ENCODE data around the gene CACNA1I.

GRCh38 chr22:39545386-39546365 is 24.9 kb upstream of the CACNA1I start:
- TF ChIP-seq, protein P1, sequence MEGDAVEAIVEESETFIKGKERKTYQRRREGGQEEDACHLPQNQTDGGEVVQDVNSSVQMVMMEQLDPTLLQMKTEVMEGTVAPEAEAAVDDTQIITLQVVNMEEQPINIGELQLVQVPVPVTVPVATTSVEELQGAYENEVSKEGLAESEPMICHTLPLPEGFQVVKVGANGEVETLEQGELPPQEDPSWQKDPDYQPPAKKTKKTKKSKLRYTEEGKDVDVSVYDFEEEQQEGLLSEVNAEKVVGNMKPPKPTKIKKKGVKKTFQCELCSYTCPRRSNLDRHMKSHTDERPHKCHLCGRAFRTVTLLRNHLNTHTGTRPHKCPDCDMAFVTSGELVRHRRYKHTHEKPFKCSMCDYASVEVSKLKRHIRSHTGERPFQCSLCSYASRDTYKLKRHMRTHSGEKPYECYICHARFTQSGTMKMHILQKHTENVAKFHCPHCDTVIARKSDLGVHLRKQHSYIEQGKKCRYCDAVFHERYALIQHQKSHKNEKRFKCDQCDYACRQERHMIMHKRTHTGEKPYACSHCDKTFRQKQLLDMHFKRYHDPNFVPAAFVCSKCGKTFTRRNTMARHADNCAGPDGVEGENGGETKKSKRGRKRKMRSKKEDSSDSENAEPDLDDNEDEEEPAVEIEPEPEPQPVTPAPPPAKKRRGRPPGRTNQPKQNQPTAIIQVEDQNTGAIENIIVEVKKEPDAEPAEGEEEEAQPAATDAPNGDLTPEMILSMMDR (conservative IDR thresholded peaks at IDR 0.05; ENCODE audit: low read depth, low read length), result no peak
- TF ChIP-seq EZH2 (IDR thresholded peaks at IDR 0.05; ENCODE audit: borderline replicate concordance, low read depth, low read length, poor library complexity, severe bottlenecking), result no peak
